AG04450 (cell line): Measurements from ENCODE around the gene DNMT3L. TPM values are rescaled to one million over a fixed set of nuclear protein-coding genes. Genes with fewer than 3 reads are reported as not detected.
"Not testable (repeated sequence)": the region's sequence is repeated elsewhere in the genome, so short reads cannot be mapped to it uniquely, and the experiment has no call there.

Source experiments
- CTCF ChIA-PET: fragments of 300-600, 350-600 bp; formaldehyde crosslinking; extraction: SDS; loops from one replicate; lab custom pipeline; 2022; ENCODE audit warnings: antibody characterized with exemption, inconsistent platforms; lab: Charles Lee
- POLR2A ChIA-PET: fragments of 350-600 bp; formaldehyde crosslinking; extraction: SDS; loops from one replicate; lab custom pipeline; 2021; ENCODE audit warnings: antibody characterized with exemption, inconsistent platforms; lab: Yijun Ruan, JAX
- DNase-seq: peaks from one replicate; pipeline ENCODE4 v3.0.0-alpha.2; 2011; ENCODE audit warnings: low read depth, low spot score
- H3K27ac ChIP-seq: one replicate; pipeline ENCODE4 v1.5.1; 2012; ENCODE audit warnings: low read depth, low read length, control low read depth
- H3K27me3 ChIP-seq: one replicate; pipeline ENCODE4 v1.6.0; 2012; ENCODE audit warnings: low read length; ENCODE audit not compliant: control insufficient read depth, insufficient read depth
- H3K4me3 ChIP-seq: 2 replicates; pipeline ENCODE4 v1.5.1; 2011; ENCODE audit warnings: mild to moderate bottlenecking, low read depth, low read length, control low read depth
- H3K9me3 ChIP-seq: 2 replicates; pipeline ENCODE4 v1.5.1; 2012; ENCODE audit warnings: low read length; ENCODE audit not compliant: control insufficient read depth, insufficient read depth
- CTCF ChIP-seq: IDR thresholded peaks from 2 replicates; pipeline ENCODE4 v1.5.1; 2011; ENCODE audit warnings: low read depth, low read length, control low read depth, inconsistent platforms
- polyA plus RNA-seq: library from polyadenylated mRNA; depleted of rRNA; stranded (reverse); fragments of >200 nt; gene quantifications from 2 replicates; pipeline ENCODE4 v1.2.3, GENCODE V29; 2011

Gene DNMT3L
- polyA plus RNA-seq, 1 experiment, result not detected

- ChIA-PET POLR2A (interaction anchor here (0.5 kb wide), 1 partner anchor 187 kb away, joined by 3 read pairs; no protein-coding TSS in a partner anchor), CTCF (no interaction called here)
- DNase-seq, result no peak
- Histone ChIP-seq H3K9me3 (no peaks in the 10 kb centered on the region; the same call in 1 of the 2 replicates), H3K4me3 (no peak overlapping the region), H3K27me3 (peaks cover 6% of the 10 kb centered on the region), H3K27ac (no peak overlapping the region)
- TF ChIP-seq CTCF, result no peak
These were observed 6.2 kb downstream of the DNMT3L start for GRCh38 chr21:44255511-44255981.

- no peak overlapping the region for H3K27ac ChIP-seq
- TF ChIP-seq CTCF, result no peak
- H3K9me3 ChIP-seq, result no peaks in the 10 kb centered on the region; the same call in 1 of the 2 replicates
- no peak overlapping the region for H3K4me3 ChIP-seq
- ChIA-PET CTCF (no interaction called here), POLR2A (no interaction called here)
- no peak for DNase-seq
- H3K27me3 ChIP-seq, result peaks cover 5% of the 10 kb centered on the region
These were observed 7.6 kb downstream of the DNMT3L start for GRCh38 chr21:44253832-44254710.

- H3K4me3 ChIP-seq, POLR2A ChIA-PET, CTCF ChIA-PET, H3K27me3 ChIP-seq, H3K9me3 ChIP-seq, DNase-seq, H3K27ac ChIP-seq: not testable (repeated sequence)
These were observed 12.3 kb downstream of the DNMT3L start for GRCh38 chr21:44249204-44250037.

DNA sequence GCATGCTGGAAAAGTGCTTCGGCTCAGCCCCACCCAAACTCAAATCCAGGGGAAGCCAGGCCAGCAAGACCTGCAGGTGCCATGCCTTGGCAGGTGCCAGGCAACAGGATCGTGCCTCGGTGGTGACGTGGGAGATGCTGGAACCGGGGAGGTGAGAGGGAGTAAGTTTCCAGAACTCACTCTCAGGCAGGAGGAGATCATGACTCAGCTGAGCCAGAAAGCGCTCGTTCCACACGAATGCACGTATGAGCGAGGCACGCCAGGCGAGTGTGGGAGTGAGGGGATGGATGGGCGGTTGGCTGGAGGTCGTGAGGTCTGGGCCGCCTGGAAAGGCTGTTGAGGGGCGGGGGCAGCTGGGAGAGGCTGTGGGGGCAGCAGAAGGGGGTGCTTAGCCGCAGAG, 13.8 kb downstream of the DNMT3L start:
- H3K4me3 ChIP-seq, CTCF ChIA-PET, H3K27me3 ChIP-seq, POLR2A ChIA-PET, DNase-seq, H3K9me3 ChIP-seq, H3K27ac ChIP-seq: not testable (repeated sequence)

GRCh38 chr21:44243980-44244379, 17.7 kb downstream of the DNMT3L start:
- POLR2A ChIA-PET, H3K9me3 ChIP-seq, DNase-seq, CTCF ChIA-PET, H3K27ac ChIP-seq, H3K4me3 ChIP-seq, H3K27me3 ChIP-seq: not testable (repeated sequence)

- CTCF ChIA-PET, H3K4me3 ChIP-seq, DNase-seq, H3K27me3 ChIP-seq, POLR2A ChIA-PET, H3K9me3 ChIP-seq, H3K27ac ChIP-seq: not testable (repeated sequence)
These were observed 20.4 kb downstream of the DNMT3L start for GRCh38 chr21:44241281-44241680.

GRCh38 chr21:44240842-44241241, 20.9 kb downstream of the DNMT3L start, which contains the start of gene ICOSLG:
ICOSLG (minus strand) TSS chr21:44240943; CDS start chr21:44240817, 126 bp downstream.
- CTCF ChIA-PET, DNase-seq, POLR2A ChIA-PET: not testable (repeated sequence)

GRCh38 chr21:44240353-44240752, 21.3 kb downstream of the DNMT3L start:
- CTCF ChIA-PET, H3K27me3 ChIP-seq, H3K9me3 ChIP-seq, H3K27ac ChIP-seq, H3K4me3 ChIP-seq, DNase-seq, POLR2A ChIA-PET: not testable (repeated sequence)

More at GRCh38 chr21:44240842-44241241, 20.9 kb downstream of the DNMT3L start, which contains the start of gene ICOSLG:
- not testable (repeated sequence) for H3K4me3 ChIP-seq, H3K9me3 ChIP-seq, H3K27ac ChIP-seq, H3K27me3 ChIP-seq

GRCh38 chr21:44229561-44229960, 32.1 kb downstream of the DNMT3L start:
- POLR2A ChIA-PET, H3K27ac ChIP-seq, H3K27me3 ChIP-seq, DNase-seq, H3K4me3 ChIP-seq, H3K9me3 ChIP-seq, CTCF ChIA-PET: not testable (repeated sequence)
